NCI-H2196 (cell line): ENCODE measurements around the gene AP3S2.
"Not testable (repeated sequence)": the region's sequence is repeated elsewhere in the genome, so short reads cannot be mapped to it uniquely, and the experiment has no call there.

ENCODE experiments used
- DNase-seq: peaks from one replicate; lab custom pipeline; 2025; ENCODE audit not compliant: unreplicated experiment; lab: John Stamatoyannopoulos, UW

Gene AP3S2

GRCh38 chr15:89903858-89904130 lies 10.0 kb upstream of the AP3S2 start:
- no peak for DNase-seq

- no peak for DNase-seq
These were observed 9.4 kb upstream of the AP3S2 start for GRCh38 chr15:89903015-89903857.

DNA sequence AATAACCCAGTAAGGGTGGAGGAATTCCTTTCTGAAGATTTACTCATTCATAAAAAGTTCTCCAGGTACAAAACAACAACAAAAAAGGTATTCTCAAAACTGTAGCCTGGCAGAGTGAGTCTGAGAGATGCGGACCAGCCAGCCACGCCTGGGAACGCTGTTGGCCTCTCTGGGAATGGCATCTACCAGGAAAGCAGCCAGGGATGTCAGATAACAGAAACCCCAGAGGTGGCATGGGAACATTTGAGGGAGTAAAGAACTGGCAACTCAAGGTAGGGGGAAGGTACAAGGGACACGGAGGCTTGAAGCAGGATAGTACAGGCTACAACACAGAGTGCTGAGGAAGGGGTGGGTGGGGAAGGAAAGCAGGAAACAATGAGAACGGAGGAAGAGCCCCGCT lies 7.1 kb upstream of the AP3S2 start:
- no peak for DNase-seq

DNA sequence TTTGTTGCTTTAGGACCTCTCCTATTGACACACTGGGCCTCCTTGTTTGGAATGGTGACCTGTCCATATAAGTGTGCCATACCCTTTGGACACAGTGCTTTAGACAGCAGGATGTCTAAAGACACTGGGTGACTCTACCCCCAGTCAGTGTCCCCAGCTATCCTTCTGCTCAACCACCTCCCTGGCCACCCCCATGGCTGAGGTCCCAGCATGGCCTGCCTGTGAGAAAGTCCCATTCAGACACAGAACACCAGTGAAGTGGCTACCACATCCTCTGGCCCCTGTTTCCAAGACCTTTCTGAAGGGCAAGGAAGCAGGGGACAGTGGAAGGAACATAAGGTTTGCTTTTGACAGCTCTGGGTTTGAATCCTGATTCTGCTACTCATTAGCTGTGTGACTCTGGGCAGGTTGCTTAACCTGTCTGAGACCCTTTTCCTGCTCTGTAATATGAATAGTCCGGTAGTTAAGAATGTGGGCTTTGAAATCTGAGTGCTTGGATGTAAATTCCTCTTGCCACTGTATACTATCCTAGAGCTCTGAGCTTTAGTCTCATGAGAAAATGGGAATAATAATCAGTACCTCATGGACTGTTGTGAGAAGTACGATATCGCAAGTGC lies 6.3 kb upstream of the AP3S2 start:
- no peak for DNase-seq

GRCh38 chr15:89899295-89899945 lies 5.6 kb upstream of the AP3S2 start:
- no peak for DNase-seq

DNA sequence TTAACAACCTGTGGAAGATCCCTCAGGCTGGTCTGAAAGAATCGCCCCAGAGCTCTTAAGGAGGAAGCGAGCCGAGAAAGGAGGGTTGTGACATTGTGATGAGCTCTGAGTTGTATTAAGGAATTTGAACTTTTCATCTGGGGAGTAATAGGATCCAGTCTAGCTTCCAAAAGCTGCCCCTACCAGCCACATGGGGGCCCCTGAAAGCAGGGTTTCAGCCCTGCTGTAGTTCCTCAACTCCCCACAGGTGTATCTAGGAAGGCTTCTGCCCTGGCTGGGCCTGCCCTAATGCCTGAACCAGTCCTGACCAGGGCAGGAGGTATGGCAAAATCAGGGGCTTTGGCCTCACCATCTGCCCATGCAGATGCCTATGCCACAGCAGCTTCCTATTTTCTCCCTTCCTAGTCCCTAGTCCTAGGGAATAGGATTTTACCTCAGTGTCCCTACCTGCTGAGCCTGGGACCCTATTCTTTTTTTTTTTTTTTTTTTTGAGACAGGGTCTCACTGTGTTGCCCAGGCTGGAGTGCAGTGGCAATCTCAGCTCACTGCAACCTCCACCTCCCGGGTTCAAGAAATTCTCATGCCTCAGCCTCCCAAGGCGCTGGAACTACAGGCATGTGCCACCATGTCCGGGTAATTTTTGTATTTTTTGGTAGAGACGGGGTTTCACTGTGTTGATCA lies 5.0 kb upstream of the AP3S2 start:
- DNase-seq: peak; percentile 36

DNA sequence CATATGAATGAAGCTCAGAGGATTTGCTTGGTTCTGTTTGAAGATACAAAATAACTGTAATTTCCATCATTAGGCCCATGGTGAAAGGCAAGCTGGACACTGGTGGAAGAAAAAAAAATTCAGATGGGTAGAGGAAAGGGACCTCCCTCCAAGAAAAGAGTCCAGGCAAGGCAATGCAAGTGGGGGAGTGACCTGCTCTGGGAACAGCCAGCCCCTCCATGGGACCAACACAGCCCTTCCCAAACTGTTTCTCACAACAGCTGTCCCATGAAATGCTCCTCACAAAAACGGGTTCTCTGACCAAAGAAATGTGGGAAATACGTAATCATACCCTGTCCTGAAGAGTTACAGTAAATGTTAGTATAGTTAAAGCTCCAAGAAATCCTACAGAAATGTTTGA lies 4.4 kb upstream of the AP3S2 start:
- no peak for DNase-seq

GRCh38 chr15:89893027-89893426 lies 767 bp downstream of the AP3S2 start:
- DNase-seq: no peak

GRCh38 chr15:89888214-89888804 lies 5.5 kb downstream of the AP3S2 start:
- peak; percentile 5 for DNase-seq

DNA sequence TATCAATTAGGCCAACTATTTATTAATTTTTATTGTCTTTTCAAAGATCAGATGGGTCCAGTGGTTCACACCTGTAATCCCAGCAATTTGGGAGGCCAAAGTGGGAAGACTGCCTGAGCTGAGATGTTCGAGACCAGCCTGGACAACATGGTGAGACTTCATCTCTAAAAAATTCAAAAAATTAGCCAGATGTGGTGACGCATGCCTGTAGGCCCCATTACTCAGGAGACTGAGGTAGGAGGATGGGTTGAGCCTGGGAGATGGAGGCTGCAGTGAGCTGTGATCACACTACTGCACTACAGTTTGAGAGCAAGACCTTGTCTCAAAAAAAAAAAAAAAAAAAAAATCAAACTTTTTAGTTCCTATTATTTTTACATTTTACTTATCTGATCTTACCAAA lies 8.2 kb downstream of the AP3S2 start:
- no peak for DNase-seq

DNA sequence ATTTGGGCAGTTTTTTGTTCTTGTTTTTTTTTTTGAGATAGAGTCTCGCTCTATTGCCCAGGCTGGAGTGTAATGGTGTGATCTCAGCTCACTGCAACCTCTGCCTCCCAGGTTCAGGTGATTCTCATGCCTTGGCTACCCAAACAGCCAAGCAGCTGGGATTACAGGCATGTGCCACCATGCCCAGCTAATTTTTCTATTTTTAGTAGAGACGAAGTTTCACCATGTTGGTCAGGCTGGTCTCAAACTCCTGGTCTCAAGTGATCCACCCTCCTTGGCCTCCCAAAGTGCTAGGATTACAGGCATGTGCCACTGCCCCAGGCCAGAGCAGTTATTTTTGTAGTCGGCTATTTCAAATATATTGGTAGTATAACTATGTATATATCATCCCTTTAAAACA lies 8.6 kb downstream of the AP3S2 start:
- not testable (repeated sequence) for DNase-seq

GRCh38 chr15:89883518-89883917 lies 10.3 kb downstream of the AP3S2 start:
- DNase-seq: no peak

- DNase-seq: no peak
These were observed 13.1 kb downstream of the AP3S2 start for GRCh38 chr15:89880727-89881126.

DNA sequence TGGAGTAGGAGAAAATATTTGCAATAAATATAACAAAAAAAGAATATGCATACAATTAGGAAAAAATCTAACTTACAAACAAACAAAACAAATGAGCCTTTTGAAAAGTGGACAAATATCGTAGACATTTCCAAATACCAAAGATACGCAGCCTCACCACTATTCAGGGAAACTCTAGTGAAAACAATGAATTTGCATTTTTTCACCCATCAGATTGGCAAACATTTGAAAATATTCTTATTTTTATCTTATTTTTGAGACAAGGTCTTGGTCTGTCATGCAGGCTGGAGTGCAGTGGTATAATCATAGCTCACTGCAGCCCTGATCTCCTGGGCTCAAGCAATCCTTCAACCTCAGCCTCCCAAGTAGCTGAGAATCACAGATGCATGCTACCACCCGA lies 15.5 kb downstream of the AP3S2 start:
- no peak for DNase-seq

- no peak for DNase-seq
These were observed 16.7 kb downstream of the AP3S2 start for GRCh38 chr15:89877083-89877425.

DNA sequence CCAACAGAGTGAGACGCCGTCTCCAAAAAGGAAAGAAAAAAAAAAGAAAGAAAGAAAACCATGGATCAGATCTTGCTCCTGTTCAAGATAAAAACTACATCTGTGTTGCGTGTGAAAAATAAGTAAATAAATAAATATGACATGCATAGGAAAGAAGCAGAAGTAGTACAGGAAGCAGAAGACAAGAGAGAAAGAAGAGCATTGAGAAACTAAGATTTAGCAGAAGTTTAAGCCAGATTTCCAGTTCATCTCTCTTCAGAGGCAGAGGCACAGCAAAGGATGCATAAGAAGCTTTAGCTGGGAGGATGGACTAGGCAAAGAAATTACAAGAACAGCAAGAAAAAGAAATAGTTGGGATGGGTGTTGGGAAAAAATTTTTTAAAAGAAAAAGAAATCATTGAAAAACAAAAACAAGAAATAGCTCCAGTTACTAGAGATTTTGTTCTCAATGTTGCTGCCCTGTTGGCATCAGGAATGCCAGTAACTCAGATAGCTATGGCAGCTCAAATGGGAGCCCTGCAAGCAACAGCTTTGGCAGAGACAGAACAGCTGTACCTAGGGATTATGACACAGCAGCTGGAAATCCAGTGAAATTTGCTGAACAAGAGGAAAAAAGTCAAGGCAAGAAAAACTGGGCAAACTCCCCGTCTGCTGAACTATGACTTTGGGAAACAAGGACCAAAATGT lies 17.3 kb downstream of the AP3S2 start:
- no peak for DNase-seq

GRCh38 chr15:89875741-89876140 lies 18.1 kb downstream of the AP3S2 start:
- no peak for DNase-seq

DNA sequence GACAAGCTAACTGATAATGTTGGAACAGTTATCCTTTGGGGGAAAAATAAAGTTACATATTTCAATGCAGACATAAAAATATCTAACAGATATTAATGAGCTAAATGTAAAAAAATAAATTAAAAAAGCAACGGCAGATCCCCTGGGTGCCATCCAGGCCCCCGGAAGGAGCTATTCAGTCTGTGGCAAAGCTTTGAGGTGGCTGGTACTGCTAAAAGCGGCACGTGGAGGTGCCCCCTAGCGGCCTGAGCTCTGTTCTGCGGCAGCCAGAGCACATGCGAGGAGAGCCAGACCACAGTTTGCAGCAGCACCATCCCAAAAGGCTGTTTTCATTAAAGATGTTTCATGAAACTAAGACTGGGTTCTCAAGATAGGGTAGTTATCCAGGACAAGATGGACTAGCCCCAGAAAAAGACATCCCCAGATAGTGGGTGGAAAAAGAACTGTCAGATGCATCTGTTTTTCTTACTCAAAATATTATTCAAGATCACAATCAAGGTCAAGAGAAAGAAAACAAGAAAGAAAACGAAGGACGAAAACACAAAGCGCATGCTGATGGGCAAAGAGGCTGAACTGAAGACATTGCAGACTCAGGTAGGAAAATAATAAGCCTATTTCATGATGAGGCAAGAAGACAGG lies 18.7 kb downstream of the AP3S2 start:
- peak; percentile 74 for DNase-seq

- no peak for DNase-seq
These were observed 23.0 kb downstream of the AP3S2 start for GRCh38 chr15:89870688-89871288.

- no peak for DNase-seq
These were observed 23.8 kb downstream of the AP3S2 start for GRCh38 chr15:89870006-89870405.
